SK-N-SH (cell line): ENCODE data around the gene NTM. TPM values are rescaled to one million over a fixed set of nuclear protein-coding genes. Genes with fewer than 3 reads are reported as not detected.
A peak's percentile ranks its signal among the peaks of the same experiment; 100 is the strongest.

Experiments
- CTCF ChIA-PET: fragments of 300-600, 350-600 bp; formaldehyde crosslinking; extraction: SDS; loops from one replicate; lab custom pipeline; 2021; lab: Yijun Ruan, JAX
- POLR2A ChIA-PET: fragments of 350-600 bp; sonication (Branson Sonifier 250); formaldehyde crosslinking; extraction: SDS; loops from one replicate; lab custom pipeline; 2020; ENCODE audit warnings: antibody characterized with exemption, inconsistent platforms; lab: Yijun Ruan, JAX
- DNase-seq: peaks from one replicate; pipeline ENCODE4 v3.0.0; 2012
- H2AFZ ChIP-seq: fragments of 200-600 bp; sonication (generic); 2 replicates; pipeline ENCODE4 v1.8.1; 2016; ENCODE audit warnings: antibody characterized with exemption, mild to moderate bottlenecking, low read depth
- H3F3A ChIP-seq: fragments of 200-600 bp; sonication (generic); replicated peaks from 2 replicates; pipeline ENCODE3; 2016; ENCODE audit warnings: antibody characterized with exemption, mild to moderate bottlenecking; ENCODE audit not compliant: insufficient read depth
- H3K27ac ChIP-seq, 2 experiments: fragments of 200-500 bp in 1 of 2; fragments of 200-600 bp in 1 of 2; sonication (Bioruptor generic) in 1 of 2; sonication (generic), shearing (Covaris generic) in 1 of 2; 2 replicates each; pipeline versions ENCODE4 v1.5.1 to v1.6.1; 2014 to 2016; ENCODE audit warnings: low read depth in 2 of 2, inconsistent platforms in 1 of 2, low read length in 1 of 2, mild to moderate bottlenecking in 1 of 2, mixed read lengths in 1 of 2
- H3K27me3 ChIP-seq: fragments of 200-600 bp; sonication (generic), shearing (Covaris generic); 2 replicates; pipeline ENCODE4 v1.6.1; 2016; ENCODE audit warnings: mixed run types; ENCODE audit not compliant: insufficient read depth
- H3K36me3 ChIP-seq, 2 experiments: fragments of 200-500 bp in 1 of 2; fragments of 200-600 bp in 1 of 2; sonication (Bioruptor generic) in 1 of 2; sonication (generic) in 1 of 2; replicated peaks in 1 of 2; 2 replicates each; pipeline versions ENCODE3 to v1.5.1; 2014 to 2016; ENCODE audit warnings: low read length in 1 of 2, mild to moderate bottlenecking in 1 of 2; ENCODE audit not compliant: insufficient read depth in 2 of 2, control insufficient read depth in 1 of 2
- H3K4me1 ChIP-seq, 2 experiments: fragments of 200-500 bp in 1 of 2; fragments of 200-600 bp in 1 of 2; sonication (Bioruptor generic) in 1 of 2; sonication (generic), shearing (Covaris generic) in 1 of 2; 2 replicates each; pipeline versions ENCODE4 v1.5.1 to v1.6.1; 2014 to 2016; ENCODE audit warnings: low read depth in 1 of 2, low read length in 1 of 2, mixed run types in 1 of 2; ENCODE audit not compliant: insufficient read depth in 2 of 2, control insufficient read depth in 1 of 2
- H3K4me2 ChIP-seq: fragments of 200-600 bp; sonication (generic), shearing (Covaris generic); 2 replicates; pipeline ENCODE4 v1.6.1; 2017; ENCODE audit warnings: mixed run types
- H3K4me3 ChIP-seq, 2 experiments: fragments of 200-500 bp in 1 of 2; fragments of 200-600 bp in 1 of 2; sonication (Bioruptor generic) in 1 of 2; sonication (generic), shearing (Covaris generic) in 1 of 2; 2 replicates each; pipeline versions ENCODE4 v1.5.1 to v1.8.1; 2014 to 2016; ENCODE audit warnings: low read depth in 2 of 2, inconsistent platforms in 1 of 2, low read length in 1 of 2, mild to moderate bottlenecking in 1 of 2, mixed read lengths in 1 of 2, moderate library complexity in 1 of 2
- H3K79me2 ChIP-seq: fragments of 200-600 bp; sonication (generic); 2 replicates; pipeline ENCODE4 v1.8.1; 2017; ENCODE audit warnings: mild to moderate bottlenecking; ENCODE audit not compliant: insufficient read depth
- H3K9ac ChIP-seq: fragments of 200-600 bp; sonication (generic); 2 replicates; pipeline ENCODE4 v1.6.1; 2017; ENCODE audit warnings: mixed run types
- H3K9me2 ChIP-seq: fragments of 200-600 bp; sonication (generic); 2 replicates; pipeline ENCODE4 v1.6.1; 2017; ENCODE audit warnings: mixed run types
- H3K9me3 ChIP-seq: fragments of 200-600 bp; sonication (generic); 2 replicates; pipeline ENCODE4 v1.6.1; 2017; ENCODE audit warnings: mixed run types, mild to moderate bottlenecking, moderate library complexity
- H4K20me1 ChIP-seq: fragments of 200-600 bp; sonication (generic); 2 replicates; pipeline ENCODE4 v1.6.1; 2017; ENCODE audit warnings: mild to moderate bottlenecking, mixed run types; ENCODE audit not compliant: insufficient read depth
- CHD2 ChIP-seq: fragments of 150-350 bp; IDR thresholded peaks from 2 replicates; pipeline ENCODE4 v1.6.1; 2018; ENCODE audit warnings: low read length; ENCODE audit not compliant: partially characterized antibody
- FOSL2 ChIP-seq: IDR thresholded peaks from 2 replicates; pipeline ENCODE4 v1.4.0; 2012; ENCODE audit warnings: low read depth, mild to moderate bottlenecking, moderate library complexity, borderline replicate concordance
- FOXJ3 ChIP-seq: sonication (generic); formaldehyde crosslinking; IDR thresholded peaks from 2 replicates; pipeline ENCODE4 v1.5.1; 2020; ENCODE audit warnings: mild to moderate bottlenecking, missing genetic modification reagents
- GATA2 ChIP-seq: sonication (generic); formaldehyde crosslinking; IDR thresholded peaks from 2 replicates; pipeline ENCODE4 v1.5.0; 2020; ENCODE audit warnings: mild to moderate bottlenecking, missing genetic modification reagents
- JUND ChIP-seq: IDR thresholded peaks from 2 replicates; pipeline ENCODE4 v1.4.0; 2012
- MEF2A ChIP-seq: IDR thresholded peaks from 2 replicates; pipeline ENCODE4 v1.4.0; 2012; ENCODE audit warnings: low read depth, borderline replicate concordance
- NFIC ChIP-seq: IDR thresholded peaks from 2 replicates; pipeline ENCODE4 v1.4.0; 2012; ENCODE audit warnings: borderline replicate concordance
- RAD21 ChIP-seq: IDR thresholded peaks from 2 replicates; pipeline ENCODE4 v1.6.1; 2012; ENCODE audit warnings: mild to moderate bottlenecking, low read length
- RFX5 ChIP-seq: IDR thresholded peaks from 2 replicates; pipeline ENCODE4 v1.6.1; 2012; ENCODE audit warnings: mild to moderate bottlenecking, improper control_type of control experiment, low read length
- RXRA ChIP-seq: IDR thresholded peaks from 2 replicates; pipeline ENCODE4 v1.4.0; 2012; ENCODE audit warnings: low read depth, mild to moderate bottlenecking, borderline replicate concordance
- SIN3A ChIP-seq: IDR thresholded peaks from 2 replicates; pipeline ENCODE4 v1.6.1; 2012; ENCODE audit warnings: low read depth, mild to moderate bottlenecking, low read length, moderate library complexity, borderline replicate concordance
- TEAD4 ChIP-seq: IDR thresholded peaks from 2 replicates; pipeline ENCODE4 v1.4.0; 2012; ENCODE audit warnings: mild to moderate bottlenecking, borderline replicate concordance; ENCODE audit not compliant: insufficient read depth
- YY1 ChIP-seq: IDR thresholded peaks from 2 replicates; pipeline ENCODE4 v1.4.0; 2012; ENCODE audit warnings: low read depth, mild to moderate bottlenecking
- WGBS: methylation state at CpG from one replicate; pipeline ENCODE4 v1.1.6; 2017; ENCODE audit warnings: low lambda C conversion rate; 5-methylcytosine and 5-hydroxymethylcytosine counted together
- polyA plus RNA-seq, 3 experiments: library from polyadenylated mRNA; depleted of rRNA; stranded (reverse); fragments of >200 nt; gene quantifications; 2 replicates each; pipeline ENCODE4 v1.2.3, GENCODE V29; 2012
- TF ChIP-seq, protein P1 (sequence below): IDR thresholded peaks from 2 replicates; pipeline ENCODE4 v1.4.0; 2012; ENCODE audit warnings: low read depth, borderline replicate concordance
- TF ChIP-seq, protein P2 (sequence below): IDR thresholded peaks from 2 replicates; pipeline ENCODE4 v1.4.0; 2012; ENCODE audit warnings: low read depth, borderline replicate concordance
- TF ChIP-seq, protein P3 (sequence below): fragments of 150-350 bp; IDR thresholded peaks from 2 replicates; pipeline ENCODE4 v1.6.1; 2017; ENCODE audit warnings: antibody characterized with exemption, low read length, low read depth, borderline replicate concordance
- TF ChIP-seq, protein P4 (sequence below): IDR thresholded peaks from 2 replicates; pipeline ENCODE4; 2012
- TF ChIP-seq, protein P5 (sequence below): IDR thresholded peaks from 2 replicates; pipeline ENCODE4 v1.6.1; 2012; ENCODE audit warnings: mild to moderate bottlenecking, low read depth, low read length, moderate library complexity

NTM gene
- polyA plus RNA-seq, 1 of the 3 experiments (the other 2 are of a cell fraction), result 20.0 TPM

DNA sequence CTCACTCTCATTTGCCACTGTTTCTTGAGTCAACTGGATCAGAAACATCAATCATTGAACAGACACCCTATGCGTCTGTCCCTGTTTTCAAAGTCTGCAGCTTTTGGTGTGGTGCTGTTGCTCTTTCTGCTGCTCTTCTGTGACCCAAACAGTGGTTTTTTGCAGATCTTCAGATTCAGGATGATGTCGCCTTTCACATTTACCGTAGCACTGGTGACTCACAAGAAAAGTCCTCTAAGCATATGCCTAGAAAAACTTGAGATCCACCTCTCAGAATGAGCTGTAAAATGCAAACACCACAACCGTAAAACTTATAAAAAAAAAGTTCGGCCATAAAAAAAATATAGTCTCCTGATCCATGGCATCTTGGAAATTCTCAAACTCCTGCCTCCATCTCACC is 400.4 kb downstream of the NTM start:
- TF ChIP-seq FOSL2, result peak; percentile 29; the same call in 1 of the 2 replicates
- no peak for TF ChIP-seq GATA2 (CRISPR knock-in tag)
- Histone ChIP-seq H3K4me3 (no peak overlapping the region), H3F3A (peaks cover 5% of the 10 kb centered on the region), H3K36me3 (no peaks in the 10 kb centered on the region), H3K27me3 (no peaks in the 10 kb centered on the region), H3K4me1 (peaks cover 0 to 16% of the 10 kb centered on the region in 2 experiments; a peak in 1 of 4 replicates), H3K9me2 (no peaks in the 10 kb centered on the region), H4K20me1 (no peaks in the 10 kb centered on the region), H3K79me2 (no peaks in the 10 kb centered on the region; the same call in 1 of the 2 replicates), H3K9ac (peak overlapping the region; percentile 5; the same call in 1 of the 2 replicates), H2AFZ (peak overlapping the region; percentile 43; the same call in 1 of the 2 replicates), H3K27ac (peak overlapping the region in 1 of 2 experiments; percentile 38; a peak in 1 of 4 replicates), H3K9me3 (no peaks in the 10 kb centered on the region), H3K4me2 (no peak overlapping the region)
- POLR2A ChIA-PET, result no interaction called here
- CTCF ChIA-PET, result interaction anchor here (0.9 to 4.1 kb wide), 4 partner anchors 22 to 140 kb away, joined by 3 to 20 read pairs (median 4); no protein-coding TSS in a partner anchor
- WGBS, result 55% methylated on average over 5 of the region's 5 CpGs
- DNase-seq, result no peak

DNA sequence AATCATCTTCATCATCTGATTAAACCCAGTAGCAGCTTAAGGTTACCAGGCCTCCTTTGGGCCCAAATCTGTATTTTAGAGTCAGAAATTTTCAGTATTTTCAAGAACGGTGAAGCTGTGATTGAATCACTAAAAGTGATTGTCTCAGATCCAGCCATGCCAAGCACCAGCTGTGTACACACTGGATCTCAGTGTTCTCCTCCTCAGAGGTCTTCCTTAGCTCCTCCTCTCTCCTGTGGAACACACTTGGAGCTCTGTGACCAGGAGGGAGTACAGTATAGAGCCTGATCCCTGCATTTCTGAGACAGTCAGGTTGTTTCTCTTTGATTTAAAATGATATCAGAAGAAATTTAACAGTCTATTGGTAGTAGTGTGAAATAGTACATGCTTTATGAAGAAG is 401.1 kb downstream of the NTM start:
- Histone ChIP-seq H3K36me3 (no peaks in the 10 kb centered on the region), H3K4me1 (peaks cover 0 to 16% of the 10 kb centered on the region in 2 experiments; a peak in 1 of 4 replicates), H3K9me3 (no peaks in the 10 kb centered on the region)
- no peak for TF ChIP-seq RFX5
- TF ChIP-seq, protein P1, sequence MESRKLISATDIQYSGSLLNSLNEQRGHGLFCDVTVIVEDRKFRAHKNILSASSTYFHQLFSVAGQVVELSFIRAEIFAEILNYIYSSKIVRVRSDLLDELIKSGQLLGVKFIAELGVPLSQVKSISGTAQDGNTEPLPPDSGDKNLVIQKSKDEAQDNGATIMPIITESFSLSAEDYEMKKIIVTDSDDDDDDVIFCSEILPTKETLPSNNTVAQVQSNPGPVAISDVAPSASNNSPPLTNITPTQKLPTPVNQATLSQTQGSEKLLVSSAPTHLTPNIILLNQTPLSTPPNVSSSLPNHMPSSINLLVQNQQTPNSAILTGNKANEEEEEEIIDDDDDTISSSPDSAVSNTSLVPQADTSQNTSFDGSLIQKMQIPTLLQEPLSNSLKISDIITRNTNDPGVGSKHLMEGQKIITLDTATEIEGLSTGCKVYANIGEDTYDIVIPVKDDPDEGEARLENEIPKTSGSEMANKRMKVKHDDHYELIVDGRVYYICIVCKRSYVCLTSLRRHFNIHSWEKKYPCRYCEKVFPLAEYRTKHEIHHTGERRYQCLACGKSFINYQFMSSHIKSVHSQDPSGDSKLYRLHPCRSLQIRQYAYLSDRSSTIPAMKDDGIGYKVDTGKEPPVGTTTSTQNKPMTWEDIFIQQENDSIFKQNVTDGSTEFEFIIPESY, result no peak
- no peak for TF ChIP-seq RAD21
- TF ChIP-seq, protein P2, sequence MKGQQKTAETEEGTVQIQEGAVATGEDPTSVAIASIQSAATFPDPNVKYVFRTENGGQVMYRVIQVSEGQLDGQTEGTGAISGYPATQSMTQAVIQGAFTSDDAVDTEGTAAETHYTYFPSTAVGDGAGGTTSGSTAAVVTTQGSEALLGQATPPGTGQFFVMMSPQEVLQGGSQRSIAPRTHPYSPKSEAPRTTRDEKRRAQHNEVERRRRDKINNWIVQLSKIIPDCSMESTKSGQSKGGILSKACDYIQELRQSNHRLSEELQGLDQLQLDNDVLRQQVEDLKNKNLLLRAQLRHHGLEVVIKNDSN, result no peak
- no peak for TF ChIP-seq MEF2A
- no peak for TF ChIP-seq FOXJ3 (CRISPR knock-in tag)
- TF ChIP-seq TEAD4, result no peak
- TF ChIP-seq, protein P3, sequence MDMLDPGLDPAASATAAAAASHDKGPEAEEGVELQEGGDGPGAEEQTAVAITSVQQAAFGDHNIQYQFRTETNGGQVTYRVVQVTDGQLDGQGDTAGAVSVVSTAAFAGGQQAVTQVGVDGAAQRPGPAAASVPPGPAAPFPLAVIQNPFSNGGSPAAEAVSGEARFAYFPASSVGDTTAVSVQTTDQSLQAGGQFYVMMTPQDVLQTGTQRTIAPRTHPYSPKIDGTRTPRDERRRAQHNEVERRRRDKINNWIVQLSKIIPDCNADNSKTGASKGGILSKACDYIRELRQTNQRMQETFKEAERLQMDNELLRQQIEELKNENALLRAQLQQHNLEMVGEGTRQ, result no peak
- no peak for TF ChIP-seq CHD2
- TF ChIP-seq RXRA, result no peak
- no peak for TF ChIP-seq YY1
- TF ChIP-seq, protein P4, sequence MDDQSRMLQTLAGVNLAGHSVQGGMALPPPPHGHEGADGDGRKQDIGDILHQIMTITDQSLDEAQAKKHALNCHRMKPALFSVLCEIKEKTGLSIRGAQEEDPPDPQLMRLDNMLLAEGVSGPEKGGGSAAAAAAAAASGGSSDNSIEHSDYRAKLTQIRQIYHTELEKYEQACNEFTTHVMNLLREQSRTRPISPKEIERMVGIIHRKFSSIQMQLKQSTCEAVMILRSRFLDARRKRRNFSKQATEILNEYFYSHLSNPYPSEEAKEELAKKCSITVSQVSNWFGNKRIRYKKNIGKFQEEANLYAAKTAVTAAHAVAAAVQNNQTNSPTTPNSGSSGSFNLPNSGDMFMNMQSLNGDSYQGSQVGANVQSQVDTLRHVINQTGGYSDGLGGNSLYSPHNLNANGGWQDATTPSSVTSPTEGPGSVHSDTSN, result no peak
- TF ChIP-seq FOSL2, result no peak
- no peak for TF ChIP-seq SIN3A
- no peak for TF ChIP-seq JUND
- TF ChIP-seq NFIC, result no peak
- TF ChIP-seq, protein P5, sequence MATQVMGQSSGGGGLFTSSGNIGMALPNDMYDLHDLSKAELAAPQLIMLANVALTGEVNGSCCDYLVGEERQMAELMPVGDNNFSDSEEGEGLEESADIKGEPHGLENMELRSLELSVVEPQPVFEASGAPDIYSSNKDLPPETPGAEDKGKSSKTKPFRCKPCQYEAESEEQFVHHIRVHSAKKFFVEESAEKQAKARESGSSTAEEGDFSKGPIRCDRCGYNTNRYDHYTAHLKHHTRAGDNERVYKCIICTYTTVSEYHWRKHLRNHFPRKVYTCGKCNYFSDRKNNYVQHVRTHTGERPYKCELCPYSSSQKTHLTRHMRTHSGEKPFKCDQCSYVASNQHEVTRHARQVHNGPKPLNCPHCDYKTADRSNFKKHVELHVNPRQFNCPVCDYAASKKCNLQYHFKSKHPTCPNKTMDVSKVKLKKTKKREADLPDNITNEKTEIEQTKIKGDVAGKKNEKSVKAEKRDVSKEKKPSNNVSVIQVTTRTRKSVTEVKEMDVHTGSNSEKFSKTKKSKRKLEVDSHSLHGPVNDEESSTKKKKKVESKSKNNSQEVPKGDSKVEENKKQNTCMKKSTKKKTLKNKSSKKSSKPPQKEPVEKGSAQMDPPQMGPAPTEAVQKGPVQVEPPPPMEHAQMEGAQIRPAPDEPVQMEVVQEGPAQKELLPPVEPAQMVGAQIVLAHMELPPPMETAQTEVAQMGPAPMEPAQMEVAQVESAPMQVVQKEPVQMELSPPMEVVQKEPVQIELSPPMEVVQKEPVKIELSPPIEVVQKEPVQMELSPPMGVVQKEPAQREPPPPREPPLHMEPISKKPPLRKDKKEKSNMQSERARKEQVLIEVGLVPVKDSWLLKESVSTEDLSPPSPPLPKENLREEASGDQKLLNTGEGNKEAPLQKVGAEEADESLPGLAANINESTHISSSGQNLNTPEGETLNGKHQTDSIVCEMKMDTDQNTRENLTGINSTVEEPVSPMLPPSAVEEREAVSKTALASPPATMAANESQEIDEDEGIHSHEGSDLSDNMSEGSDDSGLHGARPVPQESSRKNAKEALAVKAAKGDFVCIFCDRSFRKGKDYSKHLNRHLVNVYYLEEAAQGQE, result no peak
- TF ChIP-seq, all 33 proteins: peak for 0
- no peaks in the 10 kb centered on the region; the same call in 1 of the 2 replicates for H3K79me2 ChIP-seq
- H4K20me1 ChIP-seq, result no peaks in the 10 kb centered on the region
- no peak overlapping the region; the same call in 1 of the 2 replicates for H3K9ac ChIP-seq
- no peak overlapping the region for H2AFZ ChIP-seq
- WGBS, result 83% methylated on average over 1 of the region's 1 CpG
- CTCF ChIA-PET, result interaction anchor here (1.3 to 4.1 kb wide), 2 partner anchors 23 to 83 kb away, joined by 4 to 20 read pairs; no protein-coding TSS in a partner anchor
- H3K27ac ChIP-seq, result no peak overlapping the region
- H3K4me2 ChIP-seq, result no peak overlapping the region
- H3F3A ChIP-seq, result peaks cover 5% of the 10 kb centered on the region
- DNase-seq, result no peak
- no peak overlapping the region for H3K4me3 ChIP-seq
- no peaks in the 10 kb centered on the region for H3K9me2 ChIP-seq
- POLR2A ChIA-PET, result no interaction called here
- no peaks in the 10 kb centered on the region for H3K27me3 ChIP-seq
